GM12873 (cell line): ENCODE results near the gene GALNT2.

Experiments used
- CTCF ChIP-seq: IDR thresholded peaks from 2 replicates; pipeline ENCODE4 v1.5.1; 2012; ENCODE audit warnings: low read depth, mild to moderate bottlenecking, moderate library complexity, low read length, control low read depth; ENCODE audit not compliant: insufficient read depth; ENCODE audit errors: missing control alignments

The GALNT2 gene

GRCh38 chr1:230029244-230029941 is 37.6 kb upstream of the GALNT2 start:
- TF ChIP-seq CTCF = no peak

- no peak for TF ChIP-seq CTCF
These were observed 36.8 kb upstream of the GALNT2 start for GRCh38 chr1:230030122-230030821.

GRCh38 chr1:230031131-230031530 is 35.9 kb upstream of the GALNT2 start:
- no peak for TF ChIP-seq CTCF

- TF ChIP-seq CTCF = no peak
These were observed 34.3 kb upstream of the GALNT2 start for GRCh38 chr1:230032516-230033281.

- TF ChIP-seq CTCF = no peak
These were observed 29.8 kb upstream of the GALNT2 start for GRCh38 chr1:230037261-230037660.

- no peak for TF ChIP-seq CTCF
These were observed 26.6 kb upstream of the GALNT2 start for GRCh38 chr1:230040440-230040839.

- TF ChIP-seq CTCF = no peak
These were observed 24.0 kb upstream of the GALNT2 start for GRCh38 chr1:230043081-230043480.
